ENCODE results near the gene ATL3. TPM values are rescaled to one million over a fixed set of nuclear protein-coding genes. Genes with fewer than 3 reads are reported as not detected.

Gene ATL3
- total and polyA plus RNA-seq, 4 donors: 5.9 to 33.6 (median 16.2) TPM

GRCh38 chr11:63592975-63593395, 78.2 kb downstream of the ATL3 start:
- DNase-seq (ENCODE audit: low spot score): no peak
- H3K4me3 ChIP-seq (ENCODE audit: low read depth in 1 of 3, low read length in 3 of 3): no peak overlapping the region
- H3K4me1 ChIP-seq (ENCODE audit: control insufficient read depth in 4 of 4, insufficient read depth in 4 of 4, low read length in 3 of 4): no peaks in the 10 kb centered on the region
- H3K27ac ChIP-seq (ENCODE audit: low read depth in 1 of 2, low read length in 2 of 2): no peak overlapping the region
- no peaks in the 10 kb centered on the region for H3K27me3 ChIP-seq (ENCODE audit: control insufficient read depth in 4 of 4, insufficient read depth in 4 of 4, low read length in 3 of 4)
- H3K9me3 ChIP-seq (ENCODE audit: control insufficient read depth in 4 of 4, low read length in 3 of 4): no peaks in the 10 kb centered on the region
- WGBS: 85% methylated on average over 4 of the region's 4 CpGs
- TF ChIP-seq NR2F2 (IDR thresholded peaks at IDR 0.05): no peak
- TF ChIP-seq, protein P1, sequence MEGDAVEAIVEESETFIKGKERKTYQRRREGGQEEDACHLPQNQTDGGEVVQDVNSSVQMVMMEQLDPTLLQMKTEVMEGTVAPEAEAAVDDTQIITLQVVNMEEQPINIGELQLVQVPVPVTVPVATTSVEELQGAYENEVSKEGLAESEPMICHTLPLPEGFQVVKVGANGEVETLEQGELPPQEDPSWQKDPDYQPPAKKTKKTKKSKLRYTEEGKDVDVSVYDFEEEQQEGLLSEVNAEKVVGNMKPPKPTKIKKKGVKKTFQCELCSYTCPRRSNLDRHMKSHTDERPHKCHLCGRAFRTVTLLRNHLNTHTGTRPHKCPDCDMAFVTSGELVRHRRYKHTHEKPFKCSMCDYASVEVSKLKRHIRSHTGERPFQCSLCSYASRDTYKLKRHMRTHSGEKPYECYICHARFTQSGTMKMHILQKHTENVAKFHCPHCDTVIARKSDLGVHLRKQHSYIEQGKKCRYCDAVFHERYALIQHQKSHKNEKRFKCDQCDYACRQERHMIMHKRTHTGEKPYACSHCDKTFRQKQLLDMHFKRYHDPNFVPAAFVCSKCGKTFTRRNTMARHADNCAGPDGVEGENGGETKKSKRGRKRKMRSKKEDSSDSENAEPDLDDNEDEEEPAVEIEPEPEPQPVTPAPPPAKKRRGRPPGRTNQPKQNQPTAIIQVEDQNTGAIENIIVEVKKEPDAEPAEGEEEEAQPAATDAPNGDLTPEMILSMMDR (IDR thresholded peaks at IDR 0.05; ENCODE audit: low read depth, low read length, missing input control): peak; percentile 54
- TF ChIP-seq, protein P2, sequence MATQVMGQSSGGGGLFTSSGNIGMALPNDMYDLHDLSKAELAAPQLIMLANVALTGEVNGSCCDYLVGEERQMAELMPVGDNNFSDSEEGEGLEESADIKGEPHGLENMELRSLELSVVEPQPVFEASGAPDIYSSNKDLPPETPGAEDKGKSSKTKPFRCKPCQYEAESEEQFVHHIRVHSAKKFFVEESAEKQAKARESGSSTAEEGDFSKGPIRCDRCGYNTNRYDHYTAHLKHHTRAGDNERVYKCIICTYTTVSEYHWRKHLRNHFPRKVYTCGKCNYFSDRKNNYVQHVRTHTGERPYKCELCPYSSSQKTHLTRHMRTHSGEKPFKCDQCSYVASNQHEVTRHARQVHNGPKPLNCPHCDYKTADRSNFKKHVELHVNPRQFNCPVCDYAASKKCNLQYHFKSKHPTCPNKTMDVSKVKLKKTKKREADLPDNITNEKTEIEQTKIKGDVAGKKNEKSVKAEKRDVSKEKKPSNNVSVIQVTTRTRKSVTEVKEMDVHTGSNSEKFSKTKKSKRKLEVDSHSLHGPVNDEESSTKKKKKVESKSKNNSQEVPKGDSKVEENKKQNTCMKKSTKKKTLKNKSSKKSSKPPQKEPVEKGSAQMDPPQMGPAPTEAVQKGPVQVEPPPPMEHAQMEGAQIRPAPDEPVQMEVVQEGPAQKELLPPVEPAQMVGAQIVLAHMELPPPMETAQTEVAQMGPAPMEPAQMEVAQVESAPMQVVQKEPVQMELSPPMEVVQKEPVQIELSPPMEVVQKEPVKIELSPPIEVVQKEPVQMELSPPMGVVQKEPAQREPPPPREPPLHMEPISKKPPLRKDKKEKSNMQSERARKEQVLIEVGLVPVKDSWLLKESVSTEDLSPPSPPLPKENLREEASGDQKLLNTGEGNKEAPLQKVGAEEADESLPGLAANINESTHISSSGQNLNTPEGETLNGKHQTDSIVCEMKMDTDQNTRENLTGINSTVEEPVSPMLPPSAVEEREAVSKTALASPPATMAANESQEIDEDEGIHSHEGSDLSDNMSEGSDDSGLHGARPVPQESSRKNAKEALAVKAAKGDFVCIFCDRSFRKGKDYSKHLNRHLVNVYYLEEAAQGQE (IDR thresholded peaks at IDR 0.05): peak; percentile 32
- peak; percentile 78 to 85 for TF ChIP-seq RAD21 (IDR thresholded peaks at IDR 0.05)
- H3K36me3 ChIP-seq (ENCODE audit: control insufficient read depth in 4 of 4, insufficient read depth in 3 of 4, low read depth in 1 of 4, low read length in 3 of 4): peaks cover 7 to 37% (median 23%) of the 10 kb centered on the region in 4 donors
- no peak overlapping the region for H3K9ac ChIP-seq (ENCODE audit: low read depth in 1 of 2, low read length in 2 of 2)

GRCh38 chr11:63590024-63590788, 81.0 kb downstream of the ATL3 start:
- Histone ChIP-seq H3K27me3 (ENCODE audit: control insufficient read depth in 4 of 4, insufficient read depth in 4 of 4, low read length in 3 of 4) (no peaks in the 10 kb centered on the region), H3K9ac (ENCODE audit: low read depth in 1 of 2, low read length in 2 of 2) (no peak overlapping the region), H3K27ac (ENCODE audit: low read depth in 1 of 2, low read length in 2 of 2) (no peak overlapping the region), H3K36me3 (ENCODE audit: control insufficient read depth in 4 of 4, insufficient read depth in 3 of 4, low read depth in 1 of 4, low read length in 3 of 4) (peaks cover 9 to 28% (median 17%) of the 10 kb centered on the region in 4 donors), H3K9me3 (ENCODE audit: control insufficient read depth in 4 of 4, low read length in 3 of 4) (no peaks in the 10 kb centered on the region), H3K4me3 (ENCODE audit: low read depth in 1 of 3, low read length in 3 of 3) (no peak overlapping the region), H3K4me1 (ENCODE audit: control insufficient read depth in 4 of 4, insufficient read depth in 4 of 4, low read length in 3 of 4) (peaks cover 6 to 17% (median 10%) of the 10 kb centered on the region in 4 donors)
- 96% methylated on average over 18 of the region's 18 CpGs for WGBS
- TF ChIP-seq YY1 (IDR thresholded peaks at IDR 0.05): no peak
- no peak for TF ChIP-seq FOXA2 (IDR thresholded peaks at IDR 0.05)
- TF ChIP-seq SP1 (IDR thresholded peaks at IDR 0.05): no peak
- TF ChIP-seq NR2F2 (IDR thresholded peaks at IDR 0.05): no peak
- no peak for TF ChIP-seq EGR1 (IDR thresholded peaks at IDR 0.05; ENCODE audit: low read depth in 2 of 2)
- TF ChIP-seq, protein P1 (IDR thresholded peaks at IDR 0.05; ENCODE audit: low read depth, low read length, missing input control): no peak
- TF ChIP-seq, protein P2 (IDR thresholded peaks at IDR 0.05): no peak
- DNase-seq (ENCODE audit: low spot score): no peak

All from liver (tissue), 9 donors.